H1 (cell line): ENCODE measurements around the gene TMEM35B. TPM values are rescaled to one million over a fixed set of nuclear protein-coding genes. Genes with fewer than 3 reads are reported as not detected.

Source experiments
- CTCF ChIA-PET: fragments of 300-600 bp; sonication (Branson Sonifier 250); formaldehyde crosslinking; loops from one replicate; lab custom pipeline; 2021; ENCODE audit not compliant: partially characterized antibody; lab: Charles Lee
- POLR2A ChIA-PET: fragments of 300-600 bp; sonication (Branson Sonifier 250); formaldehyde crosslinking; loops from one replicate; lab custom pipeline; 2021; ENCODE audit warnings: inconsistent platforms; ENCODE audit not compliant: partially characterized antibody; lab: Charles Lee
- DNase-seq, 2 experiments: peaks; one replicate each; pipeline versions ENCODE4 v3.0.0 to v3.0.0-alpha.2; 2010 to 2022; ENCODE audit warnings: low spot score in 2 of 2, low read depth in 1 of 2, mixed read lengths in 1 of 2
- FAIRE-seq: peaks from 2 replicates; lab custom pipeline; 2011; peaks lifted over from hg19 to GRCh38; lab: Jason Lieb, UNC
- H2AFZ ChIP-seq: 2 replicates; pipeline ENCODE4 v1.8.1; 2012; ENCODE audit warnings: low read length, inconsistent platforms
- H2AK5ac ChIP-seq: 2 replicates; pipeline ENCODE4 v1.6.1; 2013; ENCODE audit warnings: low read depth, low read length
- H2BK120ac ChIP-seq: replicated peaks from 2 replicates; pipeline ENCODE3; 2013; ENCODE audit warnings: low read depth, low read length, inconsistent platforms
- H2BK12ac ChIP-seq: 2 replicates; pipeline ENCODE4 v1.6.1; 2013; ENCODE audit warnings: low read depth, low read length
- H2BK15ac ChIP-seq: 2 replicates; pipeline ENCODE4 v1.6.1; 2013; ENCODE audit warnings: low read length
- H2BK20ac ChIP-seq: 2 replicates; pipeline ENCODE4 v1.6.1; 2013; ENCODE audit warnings: low read length
- H2BK5ac ChIP-seq: 2 replicates; pipeline ENCODE4 v1.6.1; 2013; ENCODE audit warnings: low read depth, low read length
- H3K14ac ChIP-seq: 2 replicates; pipeline ENCODE4 v1.6.1; 2013; ENCODE audit warnings: inconsistent platforms; ENCODE audit not compliant: insufficient read length
- H3K18ac ChIP-seq: 2 replicates; pipeline ENCODE4 v1.6.1; 2013; ENCODE audit warnings: low read length; ENCODE audit errors: extremely low read depth
- H3K23ac ChIP-seq: 2 replicates; pipeline ENCODE4 v1.6.1; 2013; ENCODE audit warnings: inconsistent platforms; ENCODE audit not compliant: insufficient read length
- H3K23me2 ChIP-seq: 2 replicates; pipeline ENCODE4 v1.6.1; 2013; ENCODE audit warnings: low read depth, low read length
- H3K27ac ChIP-seq: 2 replicates; pipeline ENCODE4 v1.6.1; 2011; ENCODE audit warnings: low read depth, low read length, inconsistent platforms
- H3K27me3 ChIP-seq, 4 experiments: replicated peaks in 1 of 4; 1 replicate in 1 of 4; 2 replicates in 3 of 4; pipeline versions ENCODE4 v1.6.1 to v1.8.1; 2011 to 2013; ENCODE audit warnings: low read length in 3 of 4, mild to moderate bottlenecking in 3 of 4, inconsistent platforms in 2 of 4, mixed read lengths in 2 of 4, moderate library complexity in 1 of 4; ENCODE audit not compliant: control insufficient read depth in 3 of 4, insufficient read depth in 3 of 4; ENCODE audit errors: extremely low read depth in 1 of 4
- H3K36me3 ChIP-seq, 4 experiments: 2 replicates each; pipeline versions ENCODE4 v1.6.1 to v1.8.1; 2011 to 2013; ENCODE audit warnings: mild to moderate bottlenecking in 4 of 4, low read length in 3 of 4, moderate library complexity in 2 of 4, control low read depth in 1 of 4, inconsistent platforms in 1 of 4; ENCODE audit not compliant: insufficient read depth in 4 of 4, control insufficient read depth in 2 of 4
- H3K4ac ChIP-seq: replicated peaks from 2 replicates; pipeline ENCODE3; 2013; ENCODE audit warnings: low read length, low read depth, mixed read lengths, inconsistent platforms; ENCODE audit not compliant: insufficient read length
- H3K4me1 ChIP-seq, 4 experiments: replicated peaks in 1 of 4; 1 replicate in 1 of 4; 2 replicates in 3 of 4; pipeline versions ENCODE4 v1.6.1 to v1.8.1; 2011 to 2013; ENCODE audit warnings: low read length in 3 of 4, inconsistent platforms in 2 of 4, mixed read lengths in 1 of 4; ENCODE audit not compliant: insufficient read depth in 4 of 4, control insufficient read depth in 3 of 4
- H3K4me2 ChIP-seq, 2 experiments: 2 replicates each; pipeline versions ENCODE4 v1.6.1 to v1.8.1; 2011 to 2013; ENCODE audit warnings: low read depth in 2 of 2, low read length in 2 of 2, control low read depth in 1 of 2, inconsistent platforms in 1 of 2, mild to moderate bottlenecking in 1 of 2; ENCODE audit not compliant: insufficient read depth in 1 of 2
- H3K4me3 ChIP-seq, 4 experiments: fragments of 200-600, 300-600 bp in 1 of 4; sonication (generic), shearing (Covaris generic), sonication (Bioruptor Twin) in 1 of 4; 2 replicates each; pipeline versions ENCODE4 v1.5.1 to v1.8.1; 2011 to 2016; ENCODE audit warnings: low read length in 4 of 4, low read depth in 3 of 4, control low read depth in 2 of 4, inconsistent platforms in 2 of 4, mild to moderate bottlenecking in 2 of 4, mixed read lengths in 1 of 4, moderate library complexity in 1 of 4; ENCODE audit not compliant: insufficient read depth in 2 of 4; ENCODE audit errors: extremely low read depth in 1 of 4
- H3K56ac ChIP-seq: replicated peaks from 2 replicates; pipeline ENCODE3; 2013; ENCODE audit warnings: low read depth, mild to moderate bottlenecking, mixed read lengths, low read length, inconsistent platforms; ENCODE audit not compliant: insufficient read length
- H3K79me1 ChIP-seq: 2 replicates; pipeline ENCODE4 v1.6.1; 2013; ENCODE audit warnings: low read depth, low read length, control low read depth
- H3K79me2 ChIP-seq, 2 experiments: 2 replicates each; pipeline versions ENCODE4 v1.6.1 to v1.8.1; 2012 to 2013; ENCODE audit warnings: low read length in 2 of 2, mild to moderate bottlenecking in 2 of 2, inconsistent platforms in 1 of 2; ENCODE audit not compliant: insufficient read depth in 2 of 2, control insufficient read depth in 1 of 2
- H3K9ac ChIP-seq, 4 experiments: replicated peaks in 1 of 4; 1 replicate in 1 of 4; 2 replicates in 3 of 4; pipeline versions ENCODE4 v1.6.1 to v1.8.1; 2011 to 2013; ENCODE audit warnings: low read depth in 3 of 4, low read length in 3 of 4, control low read depth in 2 of 4, mild to moderate bottlenecking in 2 of 4, moderate library complexity in 2 of 4, inconsistent platforms in 1 of 4; ENCODE audit errors: extremely low read depth in 1 of 4
- H3K9me3 ChIP-seq, 2 experiments: 2 replicates each; pipeline versions ENCODE4 v1.6.1 to v1.8.1; 2012 to 2013; ENCODE audit warnings: mild to moderate bottlenecking in 2 of 2, moderate library complexity in 2 of 2, control low read depth in 1 of 2, inconsistent platforms in 1 of 2, low read depth in 1 of 2, low read length in 1 of 2, mixed read lengths in 1 of 2; ENCODE audit not compliant: insufficient read depth in 2 of 2
- H4K20me1 ChIP-seq, 2 experiments: replicated peaks in 1 of 2; 2 replicates each; pipeline versions ENCODE3 to v1.8.1; 2011 to 2013; ENCODE audit warnings: inconsistent platforms in 2 of 2, low read length in 2 of 2, mild to moderate bottlenecking in 1 of 2; ENCODE audit not compliant: insufficient read depth in 2 of 2, control insufficient read depth in 1 of 2
- H4K5ac ChIP-seq: 2 replicates; pipeline ENCODE4 v1.6.1; 2013; ENCODE audit warnings: low read length, low read depth, mixed read lengths, inconsistent platforms; ENCODE audit not compliant: insufficient read length
- H4K8ac ChIP-seq: 2 replicates; pipeline ENCODE4 v1.8.0; 2013; ENCODE audit warnings: mild to moderate bottlenecking, moderate library complexity, low read length, inconsistent platforms; ENCODE audit not compliant: insufficient read depth; ENCODE audit errors: extremely low read depth
- H4K91ac ChIP-seq: replicated peaks from 2 replicates; pipeline ENCODE3; 2013; ENCODE audit warnings: low read length, mixed read lengths, inconsistent platforms; ENCODE audit not compliant: insufficient read length
- CHD1 ChIP-seq: IDR thresholded peaks from 2 replicates; pipeline ENCODE4 v1.6.1; 2012; ENCODE audit warnings: low read depth, low read length, improper control_type of control experiment
- JUND ChIP-seq: IDR thresholded peaks from 2 replicates; pipeline ENCODE4 v1.6.1; 2011; ENCODE audit warnings: mild to moderate bottlenecking, improper control_type of control experiment, low read length
- polyA plus RNA-seq, 7 experiments: library from polyadenylated mRNA; depleted of rRNA in 3 of 7; stranded (reverse) in 5 of 7; unstranded in 2 of 7; fragments of >200 nt in 5 of 7; fragments of 200-250 nt in 2 of 7; gene quantifications; 1 replicate in 5 of 7; 2 replicates in 1 of 7; 4 replicates in 1 of 7; pipeline versions ENCODE4 v1.2.1 to v1.2.3, GENCODE V29; 2011 to 2013; ENCODE audit warnings: missing spikeins in 2 of 7, mixed read lengths in 2 of 7
- total RNA-seq: library from RNA; stranded (reverse); fragmentation: NEBNext Ultra II Directional; extraction: Animal tissue kit (Norgen Biotek cat#: 25700); gene quantifications from 2 replicates; pipeline ENCODE4 v1.2.1, GENCODE V29; 2021

Gene TMEM35B
- total and polyA plus RNA-seq, 2 of the 8 experiments (the other 6 are each of a cell fraction or from before 2014, with no cell fraction given): 10.2 to 31.1 TPM

DNA sequence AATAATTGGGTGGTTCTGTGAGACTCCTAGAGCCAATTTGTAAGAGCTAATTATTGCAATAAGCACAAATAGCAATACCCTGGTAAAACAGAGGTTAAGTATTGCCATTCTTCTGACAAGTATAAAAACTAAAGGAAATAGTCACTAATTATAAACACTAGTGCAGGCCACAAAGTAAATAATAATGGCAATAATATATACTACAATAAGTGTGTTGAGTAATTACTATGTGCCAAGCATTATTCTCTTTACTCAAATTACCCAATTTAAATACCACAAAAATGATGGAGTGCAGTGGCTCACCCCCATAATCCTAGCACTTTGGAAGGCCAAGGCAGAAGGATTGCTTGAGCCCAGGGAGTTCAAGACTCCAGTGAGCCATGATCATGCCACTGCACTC, 31.3 kb upstream of the TMEM35B start:
- H3K56ac ChIP-seq: no peak overlapping the region
- FAIRE-seq (no peak), DNase-seq (no peak)
- no peaks in the 10 kb centered on the region for H3K79me1 ChIP-seq
- peaks cover 0 to 8% (median 3%) of the 10 kb centered on the region in 4 experiments; a peak in 3 of 8 replicates for H3K36me3 ChIP-seq
- no peak overlapping the region for H3K27ac ChIP-seq
- H2BK12ac ChIP-seq: no peak overlapping the region
- H2BK120ac ChIP-seq: no peak overlapping the region
- no peak overlapping the region for H2BK5ac ChIP-seq
- H3K14ac ChIP-seq: no peak overlapping the region
- H3K23me2 ChIP-seq: no peaks in the 10 kb centered on the region
- CTCF ChIA-PET: no interaction called here
- TF ChIP-seq JUND (no peak), CHD1 (no peak)
- no peak overlapping the region for H3K18ac ChIP-seq
- H3K27me3 ChIP-seq: no peaks in the 10 kb centered on the region
- H2AFZ ChIP-seq: no peak overlapping the region
- no peak overlapping the region for H4K5ac ChIP-seq
- no peak overlapping the region for H3K4ac ChIP-seq
- H3K4me3 ChIP-seq: no peak overlapping the region
- H3K9ac ChIP-seq: no peak overlapping the region
- H4K8ac ChIP-seq: no peak overlapping the region
- no peak overlapping the region for H3K4me2 ChIP-seq
- H3K4me1 ChIP-seq: no peaks in the 10 kb centered on the region
- no peak overlapping the region for H2BK20ac ChIP-seq
- no peak overlapping the region for H2AK5ac ChIP-seq
- H4K91ac ChIP-seq: no peak overlapping the region
- no peaks in the 10 kb centered on the region for H3K9me3 ChIP-seq
- H4K20me1 ChIP-seq: no peaks in the 10 kb centered on the region
- H3K79me2 ChIP-seq: no peaks in the 10 kb centered on the region
- H3K23ac ChIP-seq: no peak overlapping the region
- no peak overlapping the region for H2BK15ac ChIP-seq
- POLR2A ChIA-PET: no interaction called here
